Measurements from ENCODE around the gene DLG2.

DNA sequence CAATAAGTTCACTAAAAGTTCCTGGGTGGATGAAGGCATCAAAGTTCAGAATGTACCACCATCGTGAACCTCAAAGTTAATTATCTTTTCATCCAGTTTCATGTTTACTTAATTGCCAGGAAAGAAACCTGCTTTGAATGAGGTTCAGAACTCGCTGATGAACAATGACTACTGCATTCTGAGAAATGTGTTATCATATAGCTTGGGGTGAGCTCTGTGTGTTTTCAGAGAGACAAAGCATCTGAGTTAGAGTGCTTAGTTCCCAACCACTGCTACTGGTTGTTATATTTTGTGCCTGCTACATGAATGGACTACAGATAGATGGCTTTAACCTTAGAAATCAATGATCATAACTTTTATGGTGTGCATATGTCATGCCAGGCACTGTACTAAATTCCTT, 1131.0 kb downstream of the DLG2 start:
- TF ChIP-seq, protein P1, sequence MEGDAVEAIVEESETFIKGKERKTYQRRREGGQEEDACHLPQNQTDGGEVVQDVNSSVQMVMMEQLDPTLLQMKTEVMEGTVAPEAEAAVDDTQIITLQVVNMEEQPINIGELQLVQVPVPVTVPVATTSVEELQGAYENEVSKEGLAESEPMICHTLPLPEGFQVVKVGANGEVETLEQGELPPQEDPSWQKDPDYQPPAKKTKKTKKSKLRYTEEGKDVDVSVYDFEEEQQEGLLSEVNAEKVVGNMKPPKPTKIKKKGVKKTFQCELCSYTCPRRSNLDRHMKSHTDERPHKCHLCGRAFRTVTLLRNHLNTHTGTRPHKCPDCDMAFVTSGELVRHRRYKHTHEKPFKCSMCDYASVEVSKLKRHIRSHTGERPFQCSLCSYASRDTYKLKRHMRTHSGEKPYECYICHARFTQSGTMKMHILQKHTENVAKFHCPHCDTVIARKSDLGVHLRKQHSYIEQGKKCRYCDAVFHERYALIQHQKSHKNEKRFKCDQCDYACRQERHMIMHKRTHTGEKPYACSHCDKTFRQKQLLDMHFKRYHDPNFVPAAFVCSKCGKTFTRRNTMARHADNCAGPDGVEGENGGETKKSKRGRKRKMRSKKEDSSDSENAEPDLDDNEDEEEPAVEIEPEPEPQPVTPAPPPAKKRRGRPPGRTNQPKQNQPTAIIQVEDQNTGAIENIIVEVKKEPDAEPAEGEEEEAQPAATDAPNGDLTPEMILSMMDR (IDR thresholded peaks at IDR 0.05; ENCODE audit: low read length): no peak
- no peak for TF ChIP-seq EZH2phosphoT487 (IDR thresholded peaks at IDR 0.05; ENCODE audit: low read length)

Data from MM.1S (cell line).